GM19035 (cell line): ENCODE results near the gene ZNF318.
"Not testable (repeated sequence)": the region's sequence is repeated elsewhere in the genome, so short reads cannot be mapped to it uniquely, and the experiment has no call there.

ENCODE experiments used
- ATAC-seq: cut with Tn5 transposase; IDR thresholded peaks from one replicate; pipeline ENCODE4 v1.9.1; 2021; ENCODE audit not compliant: unreplicated experiment

ZNF318 gene

DNA sequence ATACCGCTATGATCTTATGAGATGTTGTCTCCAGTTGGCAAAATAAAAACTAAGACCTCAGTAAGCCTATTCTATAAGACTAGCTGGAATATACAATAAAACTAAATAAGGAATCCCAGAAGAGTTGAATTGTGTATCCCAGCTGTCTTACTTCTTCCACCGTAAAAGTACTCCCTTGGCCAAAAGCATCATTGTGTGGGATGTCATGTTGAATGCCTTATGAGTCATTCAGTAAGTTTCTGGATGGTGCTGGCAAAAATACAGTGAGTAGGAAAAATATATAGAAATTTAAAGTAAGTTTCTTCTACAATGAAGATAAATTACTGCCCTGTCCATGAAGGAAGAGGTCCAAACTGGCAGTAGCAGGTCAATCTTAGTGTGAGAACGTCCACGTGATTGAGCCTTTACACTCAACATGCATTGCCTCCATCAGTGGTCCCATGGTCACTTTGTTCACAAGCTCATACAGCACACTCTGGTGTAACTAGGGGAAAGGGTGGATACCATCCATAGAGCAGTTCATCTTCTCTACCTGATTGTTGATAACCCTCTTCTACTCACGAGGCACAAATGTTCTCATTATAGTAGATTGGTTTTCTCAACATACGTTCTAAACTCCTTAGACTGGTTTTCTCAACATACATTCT, 13.7 kb upstream of the ZNF318 start:
- ATAC-seq = no peak

DNA sequence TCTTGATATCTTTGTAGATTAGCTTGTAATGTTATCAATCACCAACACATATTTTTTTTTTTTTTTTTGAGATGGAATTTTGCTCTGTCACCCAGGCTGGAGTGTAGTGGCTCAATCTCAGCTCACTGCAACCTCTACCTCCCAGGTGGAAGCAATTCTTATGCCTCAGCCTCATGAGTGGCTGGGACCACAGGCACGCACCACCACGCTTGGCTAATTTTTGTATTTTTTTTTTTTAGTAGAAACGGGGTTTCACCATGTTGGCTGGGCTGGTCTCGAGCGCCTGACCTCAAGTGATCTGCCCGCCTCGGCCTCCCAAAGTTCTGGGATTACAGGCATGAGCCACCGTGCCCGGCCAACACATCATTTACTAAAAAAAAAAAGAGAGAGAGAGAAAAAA, 11.4 kb upstream of the ZNF318 start:
- ATAC-seq = not testable (repeated sequence)

DNA sequence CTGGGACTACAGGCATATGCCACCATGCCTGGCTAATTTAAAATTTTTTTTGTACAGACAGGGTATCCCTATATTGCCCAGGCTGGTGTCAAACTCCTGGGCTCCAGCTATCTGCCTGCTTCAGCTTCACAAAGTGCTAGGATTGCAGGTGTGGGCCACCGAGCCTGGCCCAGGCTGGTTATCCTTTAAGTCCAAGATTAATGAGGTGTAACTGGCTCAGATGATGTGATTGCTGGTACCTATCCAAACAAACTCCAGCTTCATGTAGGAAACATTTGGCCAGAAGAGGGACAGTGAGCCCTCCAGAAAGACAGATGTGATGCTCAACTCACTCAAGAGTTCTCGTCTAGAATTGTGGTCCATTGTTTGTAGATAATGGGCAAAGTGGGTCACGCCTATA, 9.2 kb upstream of the ZNF318 start:
- ATAC-seq = no peak

DNA sequence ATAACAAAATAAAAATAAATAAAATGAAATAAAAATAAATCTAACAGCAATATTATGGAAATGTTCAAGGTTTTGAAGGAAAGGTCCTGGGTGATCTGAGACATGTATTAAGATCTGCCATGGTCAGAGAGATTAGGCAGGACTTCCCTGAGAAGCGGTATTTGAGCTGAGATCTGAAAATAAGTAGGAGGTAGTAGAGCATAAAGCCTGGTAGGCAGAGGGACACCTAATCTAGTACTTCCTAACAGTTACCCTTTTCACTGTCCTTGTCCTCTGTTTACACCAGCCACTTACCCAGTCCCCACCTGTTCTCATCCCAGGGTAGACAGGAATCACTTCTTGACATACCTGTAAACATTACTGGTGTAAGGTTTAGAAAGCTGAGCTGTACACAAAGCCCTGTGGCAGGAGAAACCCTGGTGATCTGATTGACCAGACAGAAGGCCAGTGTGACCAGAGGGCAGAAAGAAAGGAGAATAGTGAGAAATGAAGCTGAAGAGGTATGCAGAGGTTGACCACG, 8.3 kb upstream of the ZNF318 start:
- ATAC-seq = no peak

DNA sequence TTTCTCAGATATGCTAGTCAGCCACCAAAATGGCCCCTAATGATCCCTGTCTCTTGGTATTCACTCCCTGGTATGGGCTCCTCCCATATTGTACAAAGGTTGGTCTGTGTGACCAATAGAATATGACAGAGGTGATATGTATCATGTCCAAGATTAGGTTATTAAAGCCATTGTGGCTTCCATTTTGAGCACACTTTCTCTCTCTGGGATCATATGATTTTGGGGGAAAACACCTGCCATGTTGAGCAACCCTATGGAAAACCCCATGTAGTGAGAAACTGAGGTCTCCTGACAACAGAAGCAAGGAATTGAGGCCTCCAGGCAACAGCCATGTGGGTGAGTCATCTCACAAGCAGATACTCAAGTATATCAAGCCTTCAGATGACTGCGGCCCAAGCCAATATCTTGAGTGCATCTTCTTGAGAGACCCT, 7.1 kb upstream of the ZNF318 start:
- peak; percentile 47 for ATAC-seq

DNA sequence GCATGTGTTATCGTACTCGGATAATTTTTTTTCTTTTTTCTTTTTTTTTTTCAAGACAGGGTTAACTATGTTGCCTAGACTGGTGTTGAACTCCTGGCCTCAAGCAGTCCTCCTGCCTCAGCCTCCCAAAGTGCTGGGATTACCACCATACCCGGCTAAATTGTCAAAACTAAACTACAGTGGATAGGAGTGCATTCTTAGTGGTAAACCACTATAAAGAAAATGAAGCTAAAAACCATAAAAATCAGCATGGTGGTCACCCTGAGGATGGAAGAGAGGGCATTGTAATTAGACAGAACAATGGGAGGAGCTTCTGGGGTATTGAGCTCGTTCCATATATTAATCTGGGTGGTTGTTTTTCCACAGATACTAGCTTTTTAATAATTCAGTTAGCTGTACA, 6.2 kb upstream of the ZNF318 start:
- no peak for ATAC-seq

DNA sequence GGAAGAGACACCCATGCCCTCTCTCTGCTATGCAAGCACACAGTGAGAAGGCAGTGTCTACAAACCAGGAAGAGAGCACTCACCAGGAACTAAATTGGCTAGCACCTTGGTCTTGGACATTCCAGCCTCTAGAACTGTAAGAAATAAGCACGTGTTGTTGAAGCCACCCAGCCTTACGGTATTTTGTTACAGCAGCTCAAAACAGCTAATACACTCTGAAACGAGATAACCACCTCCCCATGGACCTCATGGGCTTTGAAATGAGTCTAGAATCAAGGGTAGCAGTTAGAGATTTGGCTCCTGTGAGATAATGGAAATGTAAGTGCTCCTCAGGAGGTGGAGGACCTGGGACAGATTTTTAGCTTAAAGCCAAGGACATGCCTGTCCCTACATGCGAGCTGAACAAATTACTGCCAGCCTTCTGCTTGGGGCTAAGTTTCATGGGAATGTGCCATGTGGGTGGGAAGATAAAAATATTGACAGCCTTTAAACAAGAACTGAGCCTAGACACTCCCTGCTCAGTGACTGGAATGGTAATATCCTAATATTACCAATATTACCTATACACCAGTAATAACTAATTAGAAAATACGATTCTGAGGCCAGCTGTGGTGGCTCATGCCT, 3.9 kb upstream of the ZNF318 start:
- ATAC-seq = no peak

DNA sequence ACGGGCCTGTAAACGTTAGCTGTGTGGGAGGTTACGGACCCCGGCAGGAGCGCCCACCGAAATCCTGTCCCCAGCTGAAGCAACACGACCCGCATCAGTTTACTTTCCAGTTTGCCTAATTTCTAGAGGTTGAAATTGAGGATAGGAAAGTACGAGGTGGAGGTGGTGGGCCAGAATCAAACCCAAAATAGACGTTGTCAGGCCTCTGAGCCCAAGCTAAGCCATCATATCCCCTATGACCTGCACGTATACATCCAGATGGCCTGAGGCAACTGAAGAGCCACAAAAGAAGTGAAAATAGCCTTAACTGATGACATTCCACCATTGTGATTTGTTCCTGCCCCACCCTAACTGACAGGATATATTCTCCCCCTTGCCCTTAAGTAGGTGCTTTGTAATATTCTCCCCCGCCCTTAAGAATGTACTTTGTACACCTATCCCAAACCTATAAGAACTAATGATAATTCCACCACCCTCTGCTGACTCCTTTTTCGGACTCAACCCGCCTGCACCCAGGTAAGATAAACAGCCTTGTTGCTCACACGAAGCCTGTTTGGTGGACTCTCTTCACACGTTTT, 645 bp upstream of the ZNF318 start:
- peak; percentile 7 for ATAC-seq

DNA sequence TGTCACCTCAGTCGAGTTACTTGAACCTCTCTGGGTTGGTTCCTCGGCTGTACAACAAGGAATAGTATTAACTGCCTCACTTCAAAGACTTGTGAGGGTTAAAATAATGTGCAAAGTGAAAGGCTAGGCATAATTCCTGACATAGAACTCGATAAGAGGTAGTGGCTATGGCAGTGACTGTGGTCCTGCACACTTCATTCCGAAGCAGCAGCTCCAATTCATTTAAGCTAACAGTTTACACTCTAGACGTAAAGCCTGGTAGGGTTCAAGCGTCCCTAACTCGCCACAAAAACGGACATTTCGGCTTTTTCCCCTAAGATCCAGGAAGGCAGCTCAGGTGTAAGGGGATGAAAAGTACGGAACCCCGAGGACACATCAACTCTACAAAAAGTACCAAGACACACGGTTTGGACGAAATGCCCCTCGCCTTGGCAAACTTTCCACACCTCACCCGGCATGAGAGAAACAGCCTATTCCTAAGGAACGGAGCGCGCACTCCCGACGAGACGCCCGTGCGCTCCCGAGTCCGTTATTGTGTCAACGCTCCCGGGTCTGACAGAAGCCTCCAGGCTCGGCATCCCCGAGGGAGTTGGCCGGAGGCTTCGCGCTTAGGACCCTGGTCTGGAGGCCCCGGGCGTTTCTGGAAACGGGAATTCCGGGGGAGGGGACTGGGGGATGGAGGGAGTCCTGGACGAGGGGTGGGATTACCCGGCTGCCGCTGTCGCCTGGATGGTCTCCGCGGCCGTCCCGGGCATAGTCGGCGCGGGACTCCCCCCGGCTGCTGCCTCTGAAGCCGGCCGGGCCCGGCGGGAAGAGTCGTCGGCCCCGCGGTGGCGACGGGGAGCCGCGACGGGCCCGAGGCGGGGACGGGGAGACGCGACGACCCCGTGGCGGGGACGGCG, 937 bp downstream of the ZNF318 start:
- ATAC-seq = peak; percentile 10

DNA sequence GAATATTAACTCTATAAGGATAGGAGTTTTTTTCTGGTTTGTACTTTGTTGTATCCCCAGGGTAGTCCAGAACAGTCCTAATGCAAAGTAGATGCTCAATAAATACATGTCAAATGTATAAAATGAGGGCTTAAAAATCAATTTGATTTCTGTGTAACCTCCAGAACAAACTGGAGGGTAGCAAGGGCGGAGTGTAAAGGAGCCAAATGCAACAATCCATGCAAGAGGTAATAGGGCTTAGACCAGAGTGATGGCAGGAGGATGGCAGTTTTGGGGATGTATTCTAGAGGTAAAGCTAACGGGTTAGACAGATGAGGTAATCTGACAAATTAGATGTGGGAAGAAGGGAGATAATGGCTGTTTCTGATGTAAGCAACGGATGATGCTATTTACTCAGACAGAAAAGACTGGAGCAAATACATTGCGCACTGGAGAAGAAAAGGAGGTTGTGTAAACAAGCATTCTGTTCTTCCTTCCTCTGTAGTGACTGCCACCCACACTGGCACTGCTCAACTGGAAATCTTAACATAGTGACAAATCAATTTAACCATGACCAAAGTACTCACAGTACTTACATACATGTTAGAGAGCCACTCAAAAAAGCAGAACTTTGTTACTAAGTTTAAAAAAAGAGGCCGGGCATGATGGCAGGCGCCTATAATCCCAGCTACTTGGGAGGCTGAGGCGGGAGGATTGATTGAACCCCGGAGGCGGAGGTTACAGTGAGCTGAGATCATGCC, 2.0 kb downstream of the ZNF318 start:
- ATAC-seq = no peak

DNA sequence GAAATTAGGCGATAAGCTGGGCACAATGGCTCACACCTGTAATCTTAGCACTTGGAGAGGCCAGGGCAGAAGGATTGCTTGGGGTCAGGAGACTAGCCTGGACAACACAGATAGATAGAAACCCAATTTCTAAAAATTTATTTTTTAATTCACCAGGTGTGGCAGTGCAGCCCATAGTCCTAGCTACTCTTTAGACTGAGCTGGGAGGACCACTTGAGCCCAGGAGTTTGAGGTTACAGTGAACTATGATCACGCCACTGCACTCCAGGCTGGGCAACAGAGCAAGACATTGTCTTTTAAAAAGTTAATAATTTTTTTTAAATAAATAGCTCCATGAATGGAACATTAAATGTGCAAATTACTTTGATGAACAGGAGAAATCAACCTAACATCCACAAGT, 8.2 kb downstream of the ZNF318 start:
- ATAC-seq = no peak

DNA sequence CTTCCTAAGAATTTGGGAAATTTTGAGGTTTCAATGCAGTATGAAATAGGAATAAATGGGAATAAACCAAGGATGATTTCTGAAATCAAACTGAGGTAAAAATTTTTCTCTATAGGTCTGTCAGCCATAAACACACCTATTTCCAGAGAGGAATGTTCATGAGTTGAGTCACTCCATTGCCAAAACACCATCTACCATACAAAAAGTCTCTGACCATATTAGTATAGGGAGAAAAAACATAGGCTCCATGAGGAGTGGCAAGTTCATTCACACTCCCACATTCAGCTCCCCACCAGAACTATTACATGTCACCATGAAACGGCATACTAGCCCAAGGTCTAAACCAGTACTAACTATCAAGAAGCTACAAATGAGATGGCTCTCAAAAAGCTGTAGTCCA, 9.6 kb downstream of the ZNF318 start:
- no peak for ATAC-seq

DNA sequence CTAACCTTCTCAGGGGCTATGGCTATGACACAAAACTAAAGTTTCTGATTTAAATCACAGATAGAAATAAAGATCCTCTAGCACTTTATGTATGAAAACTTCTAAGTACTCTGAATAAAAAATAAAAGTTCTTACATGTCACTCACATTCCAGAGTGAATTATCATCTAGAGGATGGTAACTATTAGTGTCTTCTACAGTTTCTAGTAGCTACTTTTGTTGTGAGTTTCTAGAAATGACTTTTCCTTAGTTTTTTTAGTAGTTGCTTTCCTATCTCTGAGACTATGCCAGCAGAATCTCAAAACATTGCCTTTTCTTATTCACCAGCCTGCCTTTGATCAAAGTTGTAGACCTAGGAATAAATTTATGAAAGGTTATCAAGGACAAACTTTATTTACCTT, 10.1 kb downstream of the ZNF318 start:
- ATAC-seq = no peak

DNA sequence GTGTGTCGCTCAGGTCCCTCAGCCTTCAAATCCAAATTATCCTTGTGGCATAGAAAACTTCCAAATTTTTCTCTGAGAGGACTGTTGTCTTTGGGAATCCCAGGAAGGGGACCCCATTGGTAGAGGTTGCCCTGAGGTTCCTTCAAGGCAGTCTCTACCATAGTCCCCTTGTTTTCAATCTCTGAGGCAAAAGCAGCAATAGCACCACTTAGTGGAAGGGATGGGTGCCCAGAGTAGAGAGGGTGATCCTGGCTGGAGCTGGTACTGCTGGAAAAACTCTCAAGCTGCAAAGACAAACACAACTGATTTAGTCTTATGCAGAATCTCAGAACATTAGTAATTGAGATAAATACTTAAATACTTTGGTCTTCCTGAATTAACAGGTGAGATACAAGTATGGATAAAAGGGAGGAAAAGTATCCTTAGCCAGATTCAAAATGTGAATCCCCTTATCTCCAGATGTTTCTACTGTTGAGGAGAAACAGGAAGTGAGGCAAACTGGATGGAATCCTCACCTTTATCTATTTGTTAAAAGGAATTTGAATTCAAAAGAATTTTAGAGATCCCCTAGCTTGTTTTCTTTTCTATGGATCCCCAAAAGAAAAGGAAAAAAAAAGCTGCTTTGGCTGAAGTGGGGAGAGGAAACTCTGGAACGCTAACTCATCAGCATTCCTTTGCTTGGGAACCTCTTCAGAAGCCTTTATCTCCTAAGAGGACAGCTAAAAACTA, 13.4 kb downstream of the ZNF318 start:
- ATAC-seq = no peak

DNA sequence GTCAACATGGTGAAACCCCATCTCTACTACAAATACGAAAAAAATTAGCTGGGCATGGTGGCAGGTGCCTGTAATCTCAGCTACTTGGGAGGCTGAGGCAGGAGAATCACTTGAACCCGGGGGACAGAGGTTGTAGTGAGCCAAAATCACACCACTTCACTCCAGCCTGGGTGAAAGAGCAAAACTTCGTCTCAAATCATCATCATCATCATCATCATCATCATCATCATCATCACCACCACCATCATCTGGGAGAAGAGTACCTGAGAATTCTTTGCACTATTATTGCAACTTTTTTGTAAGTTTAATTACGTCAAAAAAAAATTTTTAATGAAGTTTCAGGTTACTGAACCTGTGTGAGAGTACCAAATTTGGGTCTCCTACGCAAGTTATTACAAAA, 17.5 kb downstream of the ZNF318 start:
- ATAC-seq = not testable (repeated sequence)

DNA sequence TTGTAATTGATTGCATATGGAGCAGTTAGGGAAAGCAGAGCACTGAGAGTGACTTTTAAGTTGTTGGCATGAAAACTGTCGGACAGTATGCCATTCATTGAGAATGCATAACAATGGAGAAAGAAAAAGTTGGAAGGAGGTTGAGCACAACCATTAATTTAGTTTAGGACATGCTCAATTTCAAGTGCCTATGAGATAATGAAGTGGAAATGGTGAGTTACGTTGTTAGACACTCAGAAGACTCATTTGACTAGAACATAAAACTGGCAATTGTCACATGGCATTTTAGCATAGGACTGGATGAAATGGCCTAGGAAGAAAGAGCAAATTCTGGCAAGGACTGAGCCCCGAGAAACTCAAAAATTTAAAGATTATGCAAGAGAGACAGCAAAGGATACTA, 22.0 kb downstream of the ZNF318 start:
- ATAC-seq = no peak

DNA sequence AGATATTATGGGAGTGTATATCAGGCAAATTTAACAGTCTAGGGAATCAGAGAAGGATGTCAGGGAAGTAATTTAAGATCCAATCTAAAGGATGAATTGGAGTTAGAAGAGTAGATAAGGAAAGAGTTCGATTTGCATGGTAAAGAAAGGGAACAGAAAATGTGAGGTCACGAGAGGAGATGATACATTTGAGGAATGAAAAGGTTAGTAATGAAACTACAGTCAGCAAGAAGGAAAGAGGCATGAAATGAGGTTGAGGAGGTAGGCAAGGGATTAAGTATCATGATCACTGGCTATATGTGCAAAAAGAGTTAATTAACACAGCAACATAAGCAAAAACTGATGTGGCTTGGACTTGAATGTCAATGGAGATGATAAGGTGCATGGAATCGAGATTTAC, 22.4 kb downstream of the ZNF318 start:
- ATAC-seq = no peak

DNA sequence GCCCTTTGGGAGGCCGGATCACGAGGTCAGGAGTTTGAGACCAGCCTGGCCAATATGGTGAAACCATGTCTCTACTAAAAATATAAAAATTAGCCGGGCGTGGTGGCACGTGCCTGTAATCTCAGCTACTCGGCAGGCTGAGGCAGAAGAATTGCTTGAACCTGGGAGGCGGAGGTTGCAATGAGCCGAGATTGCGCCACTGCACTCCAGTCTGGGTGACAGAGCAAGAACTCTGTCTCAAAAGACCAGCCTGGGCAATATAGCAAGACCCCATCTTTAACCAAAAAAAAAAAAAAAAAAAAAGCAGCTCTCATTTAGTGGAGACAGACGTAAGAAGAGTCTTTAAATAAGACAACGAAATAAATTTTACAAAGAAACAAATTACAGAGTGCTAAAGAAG, 23.2 kb downstream of the ZNF318 start:
- ATAC-seq = not testable (repeated sequence)

DNA sequence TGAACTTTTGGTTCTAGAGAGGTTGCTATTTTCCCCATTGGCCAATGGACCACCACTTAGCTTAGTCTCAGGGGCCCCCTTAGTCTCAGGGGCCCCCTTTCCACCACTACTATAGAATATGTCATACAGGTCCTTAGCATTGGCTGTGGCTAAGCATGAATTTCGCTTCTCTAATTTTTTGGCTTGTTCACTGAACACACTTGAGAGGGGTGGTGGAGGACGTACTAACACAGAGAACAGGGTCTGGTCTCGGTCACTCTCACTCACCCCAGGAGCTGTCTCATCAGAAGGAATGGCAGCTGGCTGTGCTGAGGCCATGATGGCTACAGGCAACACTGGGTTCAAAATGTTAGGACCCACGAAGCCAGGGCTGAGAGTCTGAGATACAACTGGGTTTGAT, 30.3 kb downstream of the ZNF318 start:
- peak; percentile 70 for ATAC-seq

DNA sequence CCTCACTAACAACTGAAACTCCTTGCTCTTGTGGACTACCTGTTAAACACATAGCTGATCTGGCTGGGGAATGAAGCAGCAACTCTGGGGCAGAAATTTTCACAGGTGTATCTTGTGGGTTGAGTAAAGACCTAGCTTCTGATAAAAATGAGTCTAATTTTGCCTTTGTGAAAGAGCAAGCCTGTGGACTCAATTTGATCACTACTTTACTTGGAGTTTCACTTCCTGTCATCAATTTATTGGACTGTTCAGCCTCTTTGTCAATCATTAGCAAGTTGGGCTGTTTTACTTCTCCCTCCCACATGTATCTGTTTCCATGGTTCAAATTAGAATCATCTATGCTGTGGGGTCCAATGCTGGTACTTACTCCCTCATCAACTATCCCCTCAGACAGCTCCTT, 31.2 kb downstream of the ZNF318 start:
- no peak for ATAC-seq
